Colonic mucosa (tissue), 4 donors: ENCODE results near the gene PACS2. TPM values are rescaled to one million over a fixed set of nuclear protein-coding genes. Genes with fewer than 3 reads are reported as not detected.
"Not testable (repeated sequence)": the region's sequence is repeated elsewhere in the genome, so short reads cannot be mapped to it uniquely, and the experiment has no call there.

Experiments
- DNase-seq: peaks from one replicate; pipeline ENCODE4 v3.0.0-alpha.2; 2020
- H3K27ac ChIP-seq: fragments of 200-600 bp; one replicate; pipeline ENCODE4 v1.8.0; 2021
- H3K27me3 ChIP-seq: fragments of 200-600 bp; one replicate; pipeline ENCODE4 v1.8.0; 2021
- H3K36me3 ChIP-seq: fragments of 200-600 bp; one replicate; pipeline ENCODE4 v1.8.0; 2021
- H3K4me1 ChIP-seq: fragments of 200-600 bp; one replicate; pipeline ENCODE4 v1.8.0; 2021; ENCODE audit warnings: mild to moderate bottlenecking
- H3K4me3 ChIP-seq: fragments of 200-600 bp; one replicate; pipeline ENCODE4 v1.8.0; 2021
- H3K9ac ChIP-seq, 2 donors: one replicate each; pipeline ENCODE4 v1.7.0; 2013; ENCODE audit warnings: control low read depth in 2 of 2, low read depth in 2 of 2, low read length in 2 of 2
- H3K9me3 ChIP-seq: fragments of 200-600 bp; one replicate; pipeline ENCODE4 v1.8.0; 2021
- CTCF ChIP-seq: fragments of 200-600 bp; IDR thresholded peaks from one replicate; pipeline ENCODE4 v1.8.0; 2022; ENCODE audit warnings: antibody characterized with exemption, mild to moderate bottlenecking
- intact Hi-C: fragments of 100-400 bp; cut with DNase I; formaldehyde crosslinking; loops from one replicate; pipeline ENCODE4 v1.14.1; 2022
- total RNA-seq, 2 donors: library from RNA; stranded (reverse); fragmentation: NEBNext Ultra II Directional in 1 of 2; extraction: Animal tissue kit (Norgen Biotek cat#: 25700) in 1 of 2; gene quantifications; one replicate each; pipeline ENCODE4 v1.2.1, GENCODE V29; 2021
- donor health status: healthy.
- donor health status: DM: no; HTN: no; CAD: no.
- donor health status: DM: no; HTN: no; CAD: no.

Gene PACS2
- total RNA-seq, 2 donors from 2014 or later: 44.1 to 82.5 TPM

- Histone ChIP-seq H3K4me3 (no peak overlapping the region), H3K4me1 (no peaks in the 10 kb centered on the region), H3K9ac (no peak overlapping the region), H3K27ac (no peak overlapping the region), H3K9me3 (no peaks in the 10 kb centered on the region), H3K36me3 (no peaks in the 10 kb centered on the region), H3K27me3 (no peaks in the 10 kb centered on the region)
- DNase-seq: no peak
- TF ChIP-seq CTCF: no peak
- intact Hi-C loops: no loop called here
Measured at GRCh38 chr14:105290621-105291346, 23.8 kb upstream of the PACS2 start.

- H3K4me3 ChIP-seq: no peak overlapping the region
- H3K9me3 ChIP-seq: no peaks in the 10 kb centered on the region
- no peak for DNase-seq
- no peaks in the 10 kb centered on the region for H3K36me3 ChIP-seq
- H3K27me3 ChIP-seq: no peaks in the 10 kb centered on the region
- no peak for TF ChIP-seq CTCF
- peak overlapping the region in 1 of 2 donors; percentile 50 for H3K9ac ChIP-seq
- intact Hi-C loops: no loop called here
- no peaks in the 10 kb centered on the region for H3K4me1 ChIP-seq
- no peak overlapping the region for H3K27ac ChIP-seq
Measured at GRCh38 chr14:105292826-105293711, 21.5 kb upstream of the PACS2 start.

- peaks cover 2% of the 10 kb centered on the region for H3K4me1 ChIP-seq
- H3K9ac ChIP-seq: peak overlapping the region in 1 of 2 donors; percentile 56
- no peak for DNase-seq
- H3K36me3 ChIP-seq: no peaks in the 10 kb centered on the region
- H3K4me3 ChIP-seq: no peak overlapping the region
- intact Hi-C loops: no loop called here
- no peaks in the 10 kb centered on the region for H3K27me3 ChIP-seq
- no peak for TF ChIP-seq CTCF
- no peaks in the 10 kb centered on the region for H3K9me3 ChIP-seq
- no peak overlapping the region for H3K27ac ChIP-seq
Measured at GRCh38 chr14:105294142-105294597, 20.4 kb upstream of the PACS2 start.

GRCh38 chr14:105297311-105297710 is 17.2 kb upstream of the PACS2 start:
- H3K4me3 ChIP-seq, H3K27ac ChIP-seq, H3K4me1 ChIP-seq, DNase-seq, H3K9me3 ChIP-seq, intact Hi-C loops, H3K9ac ChIP-seq, H3K27me3 ChIP-seq, H3K36me3 ChIP-seq: not testable (repeated sequence)

- Histone ChIP-seq H3K4me1 (peaks cover 10% of the 10 kb centered on the region), H3K27ac (peak overlapping the region; percentile 96), H3K9me3 (no peaks in the 10 kb centered on the region), H3K27me3 (no peaks in the 10 kb centered on the region), H3K4me3 (peak overlapping the region; percentile 87), H3K9ac (peak overlapping the region; percentile 89 to 99), H3K36me3 (no peaks in the 10 kb centered on the region)
- intact Hi-C loops: no loop called here
- TF ChIP-seq CTCF: no peak
- DNase-seq: peak; percentile 47
Measured at GRCh38 chr14:105299654-105300541, 14.7 kb upstream of the PACS2 start.
